LNCAP (cell line): Measurements from ENCODE around the gene GRK3.

Source experiments
- TF ChIP-seq, protein P1 (sequence below): fragments of 450-650 bp; IDR thresholded peaks from 2 replicates; pipeline ENCODE4 v1.5.1; 2017; ENCODE audit warnings: mild to moderate bottlenecking

The GRK3 gene

DNA sequence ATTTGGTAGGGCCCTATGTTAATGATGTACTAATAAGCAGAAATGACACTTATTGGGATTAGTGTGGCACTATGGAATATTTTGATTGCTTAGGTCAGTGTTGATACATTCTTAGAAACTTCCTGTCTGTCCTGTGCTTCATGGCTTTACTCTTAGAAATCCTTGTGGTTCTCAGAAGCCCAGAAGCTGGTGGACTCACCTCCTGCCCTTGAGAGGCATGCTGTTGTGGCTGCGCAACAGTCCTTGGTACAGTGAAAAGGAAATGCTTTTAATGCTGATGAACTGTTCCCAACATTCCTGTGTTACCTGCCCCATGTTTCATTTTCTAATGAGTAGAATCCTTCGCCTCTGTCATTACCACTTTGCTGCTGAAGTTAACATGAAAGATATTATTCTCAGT is 125.2 kb downstream of the GRK3 start:
- TF ChIP-seq, protein P1, sequence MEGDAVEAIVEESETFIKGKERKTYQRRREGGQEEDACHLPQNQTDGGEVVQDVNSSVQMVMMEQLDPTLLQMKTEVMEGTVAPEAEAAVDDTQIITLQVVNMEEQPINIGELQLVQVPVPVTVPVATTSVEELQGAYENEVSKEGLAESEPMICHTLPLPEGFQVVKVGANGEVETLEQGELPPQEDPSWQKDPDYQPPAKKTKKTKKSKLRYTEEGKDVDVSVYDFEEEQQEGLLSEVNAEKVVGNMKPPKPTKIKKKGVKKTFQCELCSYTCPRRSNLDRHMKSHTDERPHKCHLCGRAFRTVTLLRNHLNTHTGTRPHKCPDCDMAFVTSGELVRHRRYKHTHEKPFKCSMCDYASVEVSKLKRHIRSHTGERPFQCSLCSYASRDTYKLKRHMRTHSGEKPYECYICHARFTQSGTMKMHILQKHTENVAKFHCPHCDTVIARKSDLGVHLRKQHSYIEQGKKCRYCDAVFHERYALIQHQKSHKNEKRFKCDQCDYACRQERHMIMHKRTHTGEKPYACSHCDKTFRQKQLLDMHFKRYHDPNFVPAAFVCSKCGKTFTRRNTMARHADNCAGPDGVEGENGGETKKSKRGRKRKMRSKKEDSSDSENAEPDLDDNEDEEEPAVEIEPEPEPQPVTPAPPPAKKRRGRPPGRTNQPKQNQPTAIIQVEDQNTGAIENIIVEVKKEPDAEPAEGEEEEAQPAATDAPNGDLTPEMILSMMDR, result no peak

DNA sequence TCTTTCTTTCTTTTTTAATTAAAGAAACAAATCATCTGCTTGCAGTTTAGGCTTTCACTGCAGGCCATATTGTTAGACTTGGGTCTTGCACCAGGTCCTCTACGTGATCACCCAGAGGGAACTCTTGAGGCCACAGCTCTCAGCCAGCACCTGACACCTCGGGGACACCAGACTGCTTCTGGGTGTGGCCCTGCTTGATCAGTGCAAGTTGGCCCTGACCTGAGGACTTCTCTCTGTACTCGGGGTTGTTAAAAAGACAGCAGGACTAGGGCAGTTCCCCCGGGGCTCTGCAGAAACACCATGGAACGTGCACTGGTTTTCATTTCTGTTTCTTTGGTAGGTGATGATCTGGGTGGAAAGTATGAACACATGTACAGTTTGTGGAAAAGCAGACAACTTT is 126.3 kb downstream of the GRK3 start:
- TF ChIP-seq, protein P1, result no peak

DNA sequence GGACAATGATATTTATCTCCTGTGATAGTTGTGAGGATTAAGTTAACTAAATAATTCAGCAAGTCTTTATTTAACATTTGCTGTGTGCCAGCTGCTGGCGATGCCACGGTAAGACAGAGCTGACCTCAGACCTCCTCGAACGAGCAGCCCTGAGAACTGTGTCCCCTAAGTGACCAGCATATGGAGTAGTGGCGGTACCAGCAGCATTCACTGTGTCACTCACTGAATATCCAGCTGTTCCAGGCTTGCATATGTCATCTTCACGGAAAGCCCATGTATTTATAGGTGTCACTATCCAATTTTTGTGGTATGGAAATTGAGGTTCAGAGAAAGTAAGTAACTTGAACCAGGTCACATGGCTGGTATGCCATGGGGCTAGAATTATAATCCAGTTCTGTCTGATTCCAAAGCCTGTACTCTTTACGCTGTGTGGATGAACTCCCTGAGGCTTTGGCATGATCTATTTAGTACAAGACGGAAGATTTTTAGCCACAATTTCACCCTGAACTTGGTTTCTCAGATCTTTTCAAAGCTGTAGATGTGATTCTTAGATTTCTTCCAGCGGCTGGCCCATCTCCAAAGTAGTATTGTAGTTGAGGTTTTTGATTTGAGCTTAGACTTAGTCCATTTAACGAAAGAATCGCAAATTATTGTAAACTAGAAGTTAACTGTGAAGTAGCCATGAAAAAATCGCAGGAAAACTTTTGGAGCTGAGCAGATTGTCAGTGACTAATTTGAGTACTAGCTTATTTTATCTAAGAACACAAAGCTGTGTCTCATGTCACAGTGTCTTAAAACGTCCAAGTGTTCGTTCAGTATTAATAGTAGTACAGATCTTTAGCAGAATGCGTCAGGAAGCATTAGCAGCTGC is 128.2 kb downstream of the GRK3 start:
- TF ChIP-seq, protein P1, result no peak

DNA sequence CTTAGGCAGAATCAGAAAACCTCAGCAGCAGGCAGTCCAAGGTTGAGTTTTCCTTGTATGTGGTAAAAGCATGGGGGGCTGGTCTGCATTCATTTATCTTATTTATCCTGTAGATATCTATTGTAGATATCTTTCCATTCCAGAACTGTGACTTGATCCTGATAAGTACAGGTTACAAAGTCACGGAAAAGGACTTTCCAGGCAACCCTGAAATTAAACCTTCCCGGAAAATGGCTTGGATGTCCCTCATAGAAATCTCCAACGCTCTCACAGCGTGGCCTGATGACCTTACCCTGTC is 128.7 kb downstream of the GRK3 start:
- TF ChIP-seq, protein P1, result no peak

DNA sequence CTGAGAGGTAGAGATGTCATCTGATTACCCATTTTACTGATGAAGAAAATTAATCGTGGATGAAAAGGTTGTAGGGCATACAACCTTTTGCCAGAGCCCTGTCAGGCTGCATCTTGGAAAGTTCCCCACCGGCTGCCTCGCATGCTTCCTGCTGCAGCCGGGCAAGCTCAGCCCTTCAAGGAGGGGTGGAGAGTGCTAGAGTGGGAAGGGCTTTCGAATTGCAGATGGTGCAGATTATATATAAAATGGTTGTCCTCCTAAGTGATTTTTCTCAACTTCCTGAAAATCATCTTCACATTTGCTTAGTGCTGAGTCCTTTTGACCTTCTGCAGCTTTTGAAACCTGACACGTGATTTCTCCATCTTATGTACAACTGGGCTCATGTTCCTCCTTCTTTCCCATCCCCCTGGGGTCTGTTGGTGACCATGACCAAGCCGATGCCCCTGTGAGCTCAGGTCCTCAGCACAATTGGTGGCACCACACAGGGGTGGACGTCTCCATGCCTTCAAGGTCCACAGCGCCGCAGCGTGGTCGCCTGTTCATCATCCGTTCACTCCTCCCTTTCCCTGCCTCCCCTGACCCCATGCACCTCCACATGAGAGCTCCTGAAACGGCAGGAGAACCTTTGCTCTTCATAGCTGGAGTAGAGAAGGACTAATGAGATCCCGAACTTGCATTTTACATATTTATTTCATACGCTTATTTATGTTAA is 129.9 kb downstream of the GRK3 start:
- TF ChIP-seq, protein P1, result no peak

DNA sequence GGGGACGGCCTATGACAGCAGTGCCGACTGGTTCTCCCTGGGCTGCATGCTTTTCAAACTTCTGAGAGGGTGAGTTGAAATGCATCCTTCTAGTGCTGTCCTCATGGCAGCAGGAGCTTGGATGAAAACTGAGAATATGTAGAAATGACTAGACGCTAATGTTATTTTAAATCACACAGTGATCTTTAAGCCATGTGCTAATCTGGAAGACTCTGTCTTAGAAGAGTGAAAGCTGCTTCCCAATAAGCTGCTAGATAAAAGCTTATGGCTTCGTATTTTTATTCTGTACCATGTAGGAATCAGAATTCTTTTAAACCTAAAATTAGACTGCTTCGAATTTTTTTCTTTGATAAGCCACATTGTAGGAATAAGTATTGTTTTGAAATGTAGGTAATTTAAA is 130.7 kb downstream of the GRK3 start:
- TF ChIP-seq, protein P1, result no peak

DNA sequence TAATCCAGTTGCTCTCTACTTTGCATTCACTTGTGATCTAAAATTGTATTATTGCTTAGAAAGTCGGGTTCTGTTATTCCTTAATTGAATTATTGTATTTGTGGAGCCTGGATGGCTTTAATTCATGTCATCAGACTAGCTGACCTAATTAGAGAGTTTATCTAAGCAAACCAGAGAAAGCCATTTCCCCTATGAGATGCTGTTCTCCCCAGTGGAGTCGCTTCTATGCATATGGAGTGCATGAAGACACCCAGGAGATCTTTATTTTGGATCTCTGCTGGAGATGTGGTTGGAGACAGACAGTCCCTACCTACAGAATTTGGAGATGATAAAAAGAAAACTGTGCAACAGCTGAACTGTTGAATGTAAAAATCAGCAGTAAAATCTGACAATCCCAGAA is 132.3 kb downstream of the GRK3 start:
- TF ChIP-seq, protein P1, result no peak
